CD1c-positive myeloid dendritic cell (primary cell): ENCODE data around the gene HSPB7.
"Not testable (repeated sequence)": the region's sequence is repeated elsewhere in the genome, so short reads cannot be mapped to it uniquely, and the experiment has no call there.

ENCODE experiments used
- DNase-seq: peaks from one replicate; pipeline ENCODE4 v3.0.0-alpha.2; 2016; ENCODE audit errors: extremely low spot score

The HSPB7 gene

DNA sequence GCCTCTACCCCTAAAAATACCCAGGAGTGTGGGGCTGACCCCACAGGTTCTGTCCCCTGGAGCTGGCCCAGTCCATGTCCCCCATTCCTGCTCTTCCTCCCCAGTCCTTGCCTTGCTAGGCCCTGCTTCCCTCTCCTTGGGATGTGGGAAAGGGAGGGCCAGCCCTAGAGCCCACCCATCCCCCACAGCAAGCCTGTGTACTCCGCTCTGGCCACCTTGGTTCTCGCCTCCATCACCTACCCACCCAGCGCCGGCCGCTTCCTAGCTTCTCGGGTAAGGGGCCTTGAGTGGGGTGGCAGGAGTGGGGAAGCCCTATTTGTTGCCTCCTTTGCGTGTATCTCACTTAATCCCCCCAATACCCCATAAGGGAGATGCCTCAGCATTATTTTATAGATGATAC is 32.5 kb upstream of the HSPB7 start:
- no peak for DNase-seq

DNA sequence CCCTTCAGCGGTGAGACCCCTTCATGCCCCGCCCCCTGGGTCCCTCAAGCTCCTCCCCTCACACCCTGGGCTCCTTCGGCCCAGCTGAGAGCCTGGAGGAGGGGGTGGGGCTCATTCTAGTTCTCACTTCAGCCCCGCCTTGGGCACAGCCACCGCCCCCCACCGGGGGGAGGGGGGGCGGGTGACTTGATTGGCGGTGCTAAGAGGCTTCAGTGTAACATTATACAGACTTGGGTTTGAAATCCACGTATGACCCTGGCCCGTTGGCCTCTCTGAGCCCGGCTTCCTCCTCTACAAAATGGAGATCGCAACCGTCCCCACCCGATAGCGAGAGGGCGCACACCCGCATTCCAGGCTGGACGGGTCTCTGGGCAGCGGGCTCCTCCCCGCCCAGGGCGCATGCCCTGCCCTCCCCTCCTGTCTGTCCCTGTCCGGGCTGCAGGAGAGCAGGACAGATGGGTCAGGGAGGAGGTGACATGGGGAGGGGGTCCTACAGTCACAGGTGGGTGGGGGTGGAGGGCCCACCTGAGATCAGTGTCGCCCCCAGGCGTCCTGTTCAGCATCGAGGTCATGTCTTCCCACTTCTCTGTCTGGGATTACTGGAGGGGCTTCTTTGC is 30.8 kb upstream of the HSPB7 start:
- DNase-seq = peak; percentile 14

DNA sequence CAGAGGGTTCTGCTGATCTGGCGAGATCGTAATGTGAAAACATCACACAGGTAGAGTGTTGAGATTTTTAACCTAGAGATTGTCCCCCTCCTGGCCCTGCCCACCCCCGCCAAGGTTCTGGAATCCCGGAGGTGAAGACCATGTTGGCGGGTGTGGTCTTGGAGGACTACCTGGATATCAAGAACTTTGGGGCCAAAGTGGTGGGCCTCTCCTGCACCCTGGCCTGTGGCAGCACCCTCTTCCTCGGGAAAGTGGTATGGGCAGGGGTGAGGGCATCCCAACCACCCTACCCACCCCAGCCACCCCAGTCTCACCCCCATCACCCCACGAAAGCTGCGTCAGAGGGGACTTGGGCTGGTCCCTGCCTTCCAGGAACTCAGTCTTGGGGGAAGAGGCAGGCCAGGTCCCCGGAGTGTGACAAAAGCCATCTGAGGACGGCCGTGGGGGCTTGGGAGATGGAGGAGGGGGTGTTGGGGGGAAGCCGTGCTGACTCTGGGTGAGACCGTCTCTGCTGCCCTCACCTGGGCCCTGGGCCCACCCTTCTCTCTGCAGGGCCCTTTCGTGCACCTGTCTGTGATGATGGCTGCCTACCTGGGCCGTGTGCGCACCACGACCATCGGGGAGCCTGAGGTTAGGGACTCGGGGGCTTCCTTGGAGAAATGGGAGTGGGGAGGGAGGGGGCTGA is 30.1 kb upstream of the HSPB7 start:
- DNase-seq = no peak

DNA sequence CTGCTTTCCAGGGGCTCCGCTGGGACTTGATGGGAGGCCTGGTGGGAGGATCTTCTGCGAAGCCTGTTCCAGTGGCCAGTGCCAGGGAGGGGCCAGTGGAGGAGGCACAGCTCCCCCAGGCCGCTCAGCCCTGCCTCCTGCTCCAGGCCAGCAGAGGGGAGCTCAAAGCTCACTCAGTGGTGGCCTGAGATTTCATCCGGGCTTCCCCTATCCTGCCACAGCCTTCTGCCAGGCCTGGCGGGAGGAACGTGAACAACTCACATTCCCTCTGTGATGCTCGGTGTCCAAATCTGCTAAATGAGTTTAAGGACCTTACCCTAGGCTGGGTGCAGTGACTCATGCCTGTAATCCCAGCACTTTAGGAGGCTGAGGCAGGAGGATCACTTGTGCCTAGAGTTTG is 29.0 kb upstream of the HSPB7 start:
- DNase-seq = no peak

DNA sequence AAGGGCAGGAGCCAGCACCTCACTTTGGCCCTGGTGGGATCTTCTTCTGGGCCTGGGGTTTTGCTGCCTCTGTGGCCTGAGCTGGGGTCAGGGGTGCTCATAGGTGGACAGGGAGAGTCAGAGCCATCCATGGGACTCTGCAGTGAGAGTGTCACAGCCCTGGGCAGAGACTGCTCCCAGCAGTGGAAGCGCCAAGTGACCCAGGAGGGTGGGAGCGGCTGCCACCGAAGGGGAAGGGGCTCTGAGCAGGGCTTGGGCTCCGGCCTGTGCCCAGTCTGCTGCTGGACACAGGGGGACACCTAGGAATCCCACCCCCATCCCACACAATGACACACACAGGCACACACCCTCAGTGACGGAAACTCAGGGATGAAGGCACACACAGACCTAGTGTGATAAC is 26.1 kb upstream of the HSPB7 start:
- no peak for DNase-seq

DNA sequence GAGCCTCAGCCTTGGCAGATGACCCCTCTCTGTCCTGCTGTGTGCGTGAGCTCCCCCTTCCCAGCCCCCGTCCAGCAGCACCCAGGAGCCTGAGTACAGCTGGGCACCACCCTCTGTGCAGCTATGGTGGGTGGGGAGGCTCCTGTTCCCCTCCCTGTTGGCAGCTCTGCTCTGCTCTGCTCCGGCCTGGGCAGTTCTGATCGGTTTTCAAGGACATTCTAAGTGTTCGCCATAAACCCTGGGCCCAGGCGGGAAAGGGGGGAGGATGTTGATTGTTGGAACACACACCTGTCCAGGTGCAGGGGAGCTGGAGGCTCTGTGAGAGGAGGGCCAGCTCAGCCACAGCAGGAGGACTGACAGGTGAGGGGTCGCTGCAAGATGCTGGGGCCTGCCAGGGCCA is 25.7 kb upstream of the HSPB7 start, which contains the start of gene CLCNKB:
Gene CLCNKB (plus strand): TSS at position 262 of the 400 bp plus-strand sequence. CDS start 711 bp downstream, outside the sequence.
- DNase-seq = no peak

DNA sequence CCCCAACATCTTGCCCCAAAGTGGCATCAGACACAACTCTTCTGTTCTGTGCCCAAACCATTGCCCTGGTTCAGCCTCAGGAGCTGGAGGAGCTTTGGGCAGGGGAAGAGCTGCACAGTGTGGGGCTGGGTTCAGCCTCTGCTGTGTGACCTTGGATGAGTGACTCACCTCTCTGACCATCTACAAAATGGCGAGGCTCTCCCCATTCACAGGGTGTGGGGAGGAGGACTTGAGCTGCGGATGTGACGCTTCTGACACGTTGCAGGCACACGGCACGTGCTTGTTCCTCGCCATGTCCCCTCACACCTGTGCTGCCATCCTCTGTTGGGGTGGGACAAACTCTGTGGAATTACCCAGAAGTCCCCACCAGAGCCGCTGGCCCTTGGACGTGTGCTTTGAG is 24.8 kb upstream of the HSPB7 start:
- DNase-seq = not testable (repeated sequence)

DNA sequence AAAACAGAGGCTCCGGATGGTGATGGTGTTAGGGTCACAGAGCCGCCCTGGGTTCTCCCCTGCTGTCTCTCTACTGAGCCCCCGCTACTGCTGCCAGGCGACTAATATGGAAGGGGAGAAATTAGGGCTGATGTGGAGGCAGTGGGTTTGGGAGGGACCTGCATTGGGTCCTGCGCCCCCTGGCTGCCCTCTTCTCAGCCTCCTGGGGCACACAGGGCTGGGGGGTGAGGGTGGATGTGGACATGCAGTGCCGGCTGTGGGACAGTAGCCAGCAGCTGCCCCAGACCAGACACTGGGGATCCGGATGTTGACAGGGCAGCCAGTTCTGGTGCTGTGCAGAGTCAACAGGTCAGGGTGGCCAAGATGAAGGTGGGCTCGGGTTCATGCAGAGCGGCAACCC is 24.3 kb upstream of the HSPB7 start:
- DNase-seq = no peak

DNA sequence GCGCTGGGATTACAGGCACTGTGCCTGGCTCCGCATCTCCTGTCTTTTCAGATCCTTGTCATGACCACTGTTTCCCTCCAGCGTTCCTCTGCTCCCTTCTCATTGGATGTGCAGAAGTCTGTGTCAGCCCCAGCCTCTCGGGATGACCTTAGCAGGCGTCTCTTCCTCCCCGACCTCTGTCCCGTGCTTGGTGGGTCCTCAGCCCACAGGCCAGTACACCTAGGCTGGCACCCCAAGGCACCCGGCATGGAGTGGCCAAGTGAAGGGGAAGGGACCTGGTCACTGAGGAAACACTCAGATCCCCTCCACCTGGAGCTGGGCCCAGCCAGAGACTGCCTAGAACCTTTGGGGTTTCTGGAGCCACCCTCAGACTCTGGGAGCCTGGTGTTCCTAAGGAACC is 23.4 kb upstream of the HSPB7 start:
- DNase-seq = no peak

DNA sequence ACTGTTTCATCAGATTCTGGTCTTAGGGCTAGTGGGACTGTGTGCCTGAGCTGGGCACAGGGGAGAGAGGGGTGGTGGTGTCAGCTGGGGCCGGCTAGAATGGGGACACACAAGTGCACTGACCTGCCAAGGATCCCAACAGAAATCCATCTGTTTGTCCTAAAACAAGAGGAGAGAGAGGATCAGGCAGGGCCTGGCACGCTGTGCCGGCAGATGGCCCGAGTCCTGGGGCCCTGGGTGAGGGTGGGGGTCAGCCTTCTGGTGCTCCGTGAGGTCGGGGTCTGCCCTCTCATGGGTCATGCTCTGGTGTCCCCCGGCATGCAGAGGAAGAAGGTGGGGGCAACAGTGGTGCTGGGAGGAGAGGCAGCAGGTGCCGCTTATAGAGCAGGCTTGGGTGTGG is 22.0 kb upstream of the HSPB7 start:
- DNase-seq = not testable (repeated sequence)

DNA sequence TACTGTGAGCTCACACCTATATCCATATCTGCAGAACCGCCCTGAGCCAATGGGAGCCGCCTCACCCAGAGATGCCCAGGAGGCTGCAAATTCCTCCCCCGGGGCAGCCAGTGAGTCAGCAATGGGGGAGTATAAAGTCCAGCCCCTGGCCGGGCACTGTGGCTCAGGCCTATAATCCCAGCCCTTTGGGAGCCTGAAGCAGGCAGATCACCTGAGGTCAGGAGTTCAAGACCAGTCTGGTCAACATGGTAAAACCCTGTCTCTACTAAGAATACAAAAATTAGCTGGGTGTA is 20.7 kb upstream of the HSPB7 start:
- no peak for DNase-seq

DNA sequence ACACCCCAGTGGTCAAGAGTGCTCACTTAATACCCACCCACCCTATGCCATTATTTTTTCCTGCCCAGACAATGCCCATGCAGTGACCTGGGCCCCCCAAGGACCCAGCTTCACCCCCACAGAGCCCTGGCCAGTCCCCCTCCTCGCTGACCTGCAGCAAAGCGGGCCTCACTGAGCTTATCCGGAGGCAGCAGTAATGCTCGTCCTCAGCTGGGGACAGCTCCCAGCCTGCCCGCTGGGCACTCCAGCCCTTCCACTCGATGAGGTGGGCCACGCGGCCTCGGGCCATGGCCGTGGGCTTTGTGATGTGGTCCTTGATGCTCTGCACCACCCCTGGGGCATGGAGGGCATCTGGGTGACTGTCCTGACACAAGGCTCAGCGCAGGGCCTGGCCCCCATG is 18.6 kb upstream of the HSPB7 start:
- not testable (repeated sequence) for DNase-seq

DNA sequence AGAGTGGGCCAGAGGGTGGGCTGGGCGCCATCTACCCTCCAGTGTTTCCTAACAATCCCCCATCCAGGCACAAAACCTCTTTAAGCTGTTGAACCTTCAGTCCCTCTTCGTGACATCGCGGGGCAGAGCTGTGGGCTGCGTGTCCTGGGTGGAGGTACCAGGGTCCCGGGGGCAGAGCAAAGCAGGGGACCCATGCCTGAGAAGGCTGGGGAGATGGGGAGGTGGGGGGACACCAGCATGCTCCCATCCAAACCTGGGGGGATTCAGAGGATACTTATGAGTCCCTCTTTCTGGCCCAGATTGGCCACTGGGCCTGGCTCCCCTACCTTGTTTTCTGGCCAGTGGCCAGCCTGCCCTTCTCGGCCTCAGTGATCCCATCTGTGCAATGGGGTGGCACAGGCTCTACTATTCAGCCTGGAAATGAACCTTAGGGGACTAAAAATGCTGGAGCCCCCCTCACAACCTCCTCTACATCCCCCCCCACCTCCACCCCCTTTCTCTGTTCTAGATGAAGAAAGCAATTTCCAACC is 15.3 kb upstream of the HSPB7 start:
- not testable (repeated sequence) for DNase-seq

DNA sequence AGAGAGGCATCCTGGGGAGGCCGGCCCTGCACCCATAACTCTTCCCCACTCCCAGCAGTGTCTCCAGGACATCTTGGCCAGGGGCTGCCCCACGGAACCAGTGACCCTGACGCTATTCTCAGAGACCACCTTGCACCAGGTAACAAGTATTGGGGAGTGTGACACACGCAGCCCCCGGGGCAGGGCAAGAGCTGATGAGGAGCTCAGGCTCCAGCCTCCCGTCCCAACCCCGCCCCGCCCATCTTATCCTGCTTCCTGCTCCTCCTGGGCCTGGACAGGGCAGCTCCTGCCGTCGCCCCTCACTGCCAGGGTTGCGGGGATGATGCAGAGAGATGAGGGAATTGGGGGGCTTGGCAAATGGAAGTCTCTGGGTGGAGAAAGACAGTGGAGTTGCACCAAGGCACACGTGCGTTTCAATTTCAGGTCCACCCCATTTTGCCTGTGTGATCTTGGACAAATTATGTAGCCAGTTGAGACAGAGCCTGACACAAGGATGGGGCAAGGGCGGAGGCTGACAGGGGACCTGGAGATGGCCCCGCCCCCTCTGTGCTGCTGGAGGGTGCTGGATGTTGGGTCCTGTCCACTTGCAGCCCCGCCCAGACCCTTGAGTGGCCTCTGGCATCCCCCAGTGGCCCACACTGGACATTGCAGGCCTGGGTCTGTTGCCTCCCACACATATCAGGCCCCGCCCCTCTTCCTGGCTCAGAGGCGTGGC is 14.7 kb upstream of the HSPB7 start:
- DNase-seq = peak; percentile 82

DNA sequence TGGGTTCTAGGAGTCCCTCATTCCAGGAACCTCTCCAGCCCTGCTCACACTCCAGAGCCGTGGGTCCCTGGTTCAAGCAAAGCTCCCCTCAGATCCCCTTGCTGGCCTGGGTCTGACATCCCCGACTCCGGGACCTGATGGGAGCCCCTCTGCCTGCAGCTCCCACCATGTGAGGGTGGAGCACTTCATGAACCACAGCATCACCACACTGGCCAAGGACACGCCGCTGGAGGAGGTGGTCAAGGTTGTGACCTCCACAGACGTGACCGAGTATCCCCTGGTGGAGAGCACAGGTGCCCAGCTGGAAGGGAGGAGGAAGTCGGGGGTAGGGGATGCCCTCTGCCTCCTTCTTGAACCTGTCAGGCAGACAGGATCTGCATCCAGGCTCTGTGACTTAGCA is 13.7 kb upstream of the HSPB7 start:
- DNase-seq = no peak

DNA sequence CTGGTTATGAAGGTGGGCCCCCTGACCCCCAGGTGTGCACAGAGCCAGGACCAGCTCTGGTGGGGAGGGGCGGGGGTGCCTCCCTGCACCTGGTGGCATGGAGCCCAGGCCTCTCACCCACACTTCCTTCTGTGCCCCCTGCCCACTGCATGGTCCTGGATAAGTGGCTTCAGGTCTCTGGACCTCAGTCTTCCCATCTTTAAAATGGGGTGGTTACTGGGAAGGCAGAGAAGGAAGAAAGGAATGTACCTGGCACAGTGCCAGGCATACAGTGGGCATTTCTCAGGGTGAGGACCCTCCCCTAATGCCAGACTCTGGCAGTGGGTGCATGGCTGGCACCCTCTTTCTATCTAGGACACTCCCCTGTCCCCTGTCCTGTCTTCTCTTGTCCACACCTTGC is 11.4 kb upstream of the HSPB7 start:
- DNase-seq = no peak

DNA sequence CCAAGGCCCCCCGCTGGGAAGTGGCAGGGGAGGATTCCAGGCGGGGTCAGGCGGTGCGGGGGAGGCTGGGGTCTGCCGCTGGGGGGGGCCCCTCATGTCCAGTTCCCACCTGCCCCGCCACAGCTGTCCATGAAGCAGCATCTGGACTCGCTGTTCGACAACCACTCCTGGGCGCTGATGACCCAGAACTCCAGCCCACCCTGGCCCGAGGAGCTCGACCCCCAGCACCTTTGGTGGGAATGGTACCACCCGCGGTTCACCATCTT is 11.1 kb upstream of the HSPB7 start:
- DNase-seq = not testable (repeated sequence)

DNA sequence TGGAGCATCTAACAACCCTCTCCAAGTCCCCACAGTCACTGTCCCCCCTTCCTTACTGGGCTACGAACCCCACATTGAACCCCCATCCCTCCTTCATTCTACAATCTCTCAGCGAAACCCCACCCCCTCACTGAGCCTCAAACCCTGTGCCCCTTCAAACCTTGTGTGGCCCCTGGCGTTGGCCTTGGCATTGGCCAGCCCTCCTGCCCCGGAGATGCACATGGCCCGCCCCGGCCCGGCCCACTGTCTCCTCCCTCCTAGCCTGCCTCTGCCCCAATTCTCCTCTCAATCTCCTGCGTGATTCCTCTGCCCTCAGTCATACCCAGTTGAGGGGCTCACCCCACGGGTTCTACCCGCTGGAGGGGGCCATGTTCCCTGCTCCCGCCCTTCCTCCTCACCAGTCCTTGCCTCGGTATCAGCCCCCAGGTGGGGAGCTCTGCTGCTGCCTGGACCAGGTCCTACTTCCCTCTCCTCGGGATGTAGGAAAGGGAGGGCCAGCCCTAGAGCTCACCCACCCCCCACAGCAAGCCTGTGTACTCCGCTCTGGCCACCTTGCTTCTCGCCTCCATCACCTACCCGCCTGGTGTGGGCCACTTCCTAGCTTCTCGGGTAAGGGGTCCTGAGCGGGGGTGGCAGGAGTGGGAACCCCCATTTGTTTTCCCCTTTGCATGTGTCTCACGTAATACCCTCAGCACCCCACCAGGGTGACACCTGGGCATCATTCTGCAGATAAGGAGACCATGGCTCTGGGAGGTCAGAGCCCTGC is 10.6 kb upstream of the HSPB7 start:
- DNase-seq = no peak

DNA sequence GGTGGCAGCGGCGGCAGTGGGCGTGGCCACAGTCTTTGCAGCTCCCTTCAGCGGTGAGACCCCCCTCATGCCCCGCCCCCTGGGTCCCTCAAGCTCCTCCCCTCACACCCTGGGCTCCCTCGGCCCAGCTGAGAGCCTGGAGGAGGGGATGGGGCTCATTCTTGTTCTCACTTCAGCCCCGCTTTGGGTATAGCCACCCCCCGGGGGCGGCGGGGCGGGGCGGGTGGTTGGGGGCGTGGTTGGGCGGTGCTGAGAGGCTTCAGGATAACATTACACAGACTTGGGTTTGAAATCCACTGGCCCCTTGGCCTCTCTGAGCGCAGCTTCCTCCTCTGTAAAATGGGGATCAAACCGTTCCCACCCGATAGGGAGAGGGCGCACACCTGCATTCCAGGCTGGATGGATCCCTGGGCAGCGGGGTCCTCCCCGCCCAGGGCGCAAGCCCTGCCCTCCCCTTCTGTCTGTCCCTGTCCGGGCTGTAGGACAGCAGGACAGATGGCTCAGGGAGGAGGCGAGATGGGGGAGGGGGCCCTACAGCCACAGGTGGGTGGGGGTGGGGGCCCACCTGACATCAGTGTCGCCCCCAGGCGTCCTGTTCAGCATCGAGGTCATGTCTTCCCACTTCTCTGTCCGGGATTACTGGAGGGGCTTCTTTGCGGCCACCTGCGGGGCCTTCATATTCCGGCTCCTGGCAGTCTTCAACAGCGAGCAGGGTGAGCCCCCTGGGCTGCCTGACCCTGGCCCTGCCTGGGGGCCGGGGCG is 9.1 kb upstream of the HSPB7 start:
- DNase-seq = peak; percentile 20

DNA sequence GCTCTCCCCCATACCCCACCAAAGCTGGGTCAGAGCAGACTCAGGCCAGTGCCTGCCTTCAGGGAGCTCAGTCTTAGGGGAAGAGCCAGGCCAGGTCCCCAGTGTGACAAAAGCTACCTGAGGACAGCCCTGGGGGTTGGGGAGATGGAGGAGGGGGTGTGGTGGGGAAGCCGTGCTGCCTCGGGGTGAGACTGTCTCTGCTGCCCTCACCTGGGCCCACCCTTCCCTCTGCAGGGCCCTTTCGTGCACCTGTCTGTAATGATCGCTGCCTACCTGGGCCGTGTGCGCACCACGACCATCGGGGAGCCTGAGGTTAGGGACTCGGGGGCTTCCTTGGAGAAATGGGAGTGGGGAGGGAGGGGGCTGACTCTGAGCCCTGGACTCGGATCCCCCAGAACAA is 8.5 kb upstream of the HSPB7 start:
- DNase-seq = not testable (repeated sequence)

DNA sequence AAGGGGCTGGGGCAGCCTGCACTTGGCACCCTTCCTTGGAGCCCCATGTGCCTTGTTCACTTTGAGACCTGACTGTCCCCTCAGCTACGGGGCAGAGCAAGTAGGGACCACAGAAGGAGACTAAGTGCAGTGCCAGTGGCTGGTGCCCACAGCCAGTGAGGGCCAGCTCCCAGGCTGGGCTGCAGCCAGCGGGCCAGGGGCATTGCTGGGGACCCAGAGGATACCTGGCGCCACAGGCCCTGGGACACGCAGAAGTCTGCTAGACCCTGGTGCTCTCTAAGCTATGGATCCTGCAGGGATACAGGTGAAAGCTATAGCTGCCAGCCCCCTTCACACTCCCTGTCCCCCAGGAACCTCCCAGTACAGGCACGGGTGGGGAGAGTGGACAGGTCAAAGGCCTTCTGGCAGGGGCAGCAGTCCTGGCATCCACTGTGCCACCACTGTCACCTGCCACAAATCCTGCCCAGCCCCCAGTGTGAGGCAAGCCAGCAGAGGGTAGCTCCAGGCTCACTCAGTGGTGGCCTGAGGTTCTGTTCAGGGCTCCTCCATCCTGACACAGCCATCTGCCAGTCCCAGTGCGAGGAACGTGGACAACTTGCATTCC is 5.3 kb upstream of the HSPB7 start:
- DNase-seq = no peak
